ENCODE results near the gene NEK11. TPM values are rescaled to one million over a fixed set of nuclear protein-coding genes. Genes with fewer than 3 reads are reported as not detected.

NEK11 gene
- total RNA-seq, 1 donor from 2014 or later, result 33.5 TPM

DNA sequence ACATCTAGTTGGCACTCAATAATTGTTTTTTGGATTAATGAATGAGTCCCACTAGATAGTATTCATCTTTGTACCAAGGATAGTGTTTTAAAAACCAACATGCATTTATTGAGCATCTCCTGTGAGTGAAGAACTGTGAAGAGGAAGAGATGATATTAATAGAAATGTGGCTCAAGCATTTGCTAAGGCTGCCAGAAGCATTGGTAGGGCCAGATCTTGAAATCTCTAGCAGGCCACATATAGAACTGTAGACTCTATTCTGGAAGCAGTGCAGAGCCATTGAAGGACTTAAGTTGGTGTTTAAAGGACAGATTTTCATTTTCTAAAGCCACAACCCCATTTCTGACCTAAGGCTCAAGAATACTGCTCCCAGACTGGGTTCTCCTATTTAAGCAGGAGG is 99.0 kb downstream of the NEK11 start:
- DNase-seq (ENCODE audit: low spot score), result no peak

DNA sequence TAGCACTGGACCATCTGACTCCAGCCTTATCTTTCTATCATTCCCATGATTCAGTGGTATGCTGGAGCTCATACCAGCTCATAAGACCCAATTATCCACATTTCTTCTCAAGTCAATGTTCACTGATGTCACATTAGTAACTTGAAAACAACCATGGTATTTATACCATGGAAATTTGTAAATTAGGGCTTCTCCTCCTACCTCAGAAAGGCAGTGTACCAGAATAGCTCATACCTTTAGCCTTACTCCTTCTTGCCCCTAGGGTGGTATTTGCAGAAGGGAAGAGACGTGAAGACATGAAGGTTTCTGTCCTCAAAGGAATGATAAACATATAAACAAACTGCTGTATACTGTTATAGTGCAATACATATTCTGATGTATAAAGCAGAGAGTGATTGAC is 114.2 kb downstream of the NEK11 start:
- no peak for DNase-seq (ENCODE audit: low spot score)

DNA sequence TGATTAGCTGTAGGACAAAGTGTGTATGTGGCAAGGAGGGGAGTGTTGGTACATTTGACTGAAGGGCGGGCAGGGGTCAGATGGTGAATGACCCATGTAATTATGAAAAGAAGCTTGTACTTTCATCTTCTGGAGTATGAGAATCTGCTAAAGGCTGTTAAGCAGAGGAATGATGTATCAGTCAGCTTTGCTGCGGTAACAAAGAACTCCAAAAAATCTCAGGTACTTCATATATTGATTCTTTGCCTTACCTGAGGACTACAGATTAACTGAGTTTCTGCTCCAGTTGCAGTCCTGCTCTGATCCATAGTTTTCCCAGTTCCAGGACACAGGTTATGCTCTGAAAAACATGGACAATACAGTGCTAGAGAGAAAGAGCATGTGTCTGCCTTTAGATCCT is 115.1 kb downstream of the NEK11 start:
- no peak for DNase-seq (ENCODE audit: low spot score)

DNA sequence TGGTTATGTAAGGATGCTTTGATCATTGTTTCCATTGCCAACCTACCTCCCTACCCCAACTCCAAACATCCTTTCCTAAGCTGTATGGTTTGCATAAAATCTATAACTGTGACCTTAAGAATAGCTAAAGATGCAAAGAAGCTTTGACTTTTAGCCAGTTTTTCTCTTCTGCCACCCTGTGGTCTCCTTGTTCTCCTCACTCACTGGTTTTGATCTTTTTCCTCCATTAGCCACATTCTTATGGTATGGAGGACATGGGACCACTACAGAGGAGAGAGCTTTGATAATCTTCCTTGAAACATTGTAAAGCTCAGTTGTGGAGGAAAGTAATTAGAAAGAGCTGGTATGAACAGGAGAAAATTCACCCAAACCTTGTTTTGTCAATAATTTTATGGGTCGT is 115.9 kb downstream of the NEK11 start:
- no peak for DNase-seq (ENCODE audit: low spot score)

DNA sequence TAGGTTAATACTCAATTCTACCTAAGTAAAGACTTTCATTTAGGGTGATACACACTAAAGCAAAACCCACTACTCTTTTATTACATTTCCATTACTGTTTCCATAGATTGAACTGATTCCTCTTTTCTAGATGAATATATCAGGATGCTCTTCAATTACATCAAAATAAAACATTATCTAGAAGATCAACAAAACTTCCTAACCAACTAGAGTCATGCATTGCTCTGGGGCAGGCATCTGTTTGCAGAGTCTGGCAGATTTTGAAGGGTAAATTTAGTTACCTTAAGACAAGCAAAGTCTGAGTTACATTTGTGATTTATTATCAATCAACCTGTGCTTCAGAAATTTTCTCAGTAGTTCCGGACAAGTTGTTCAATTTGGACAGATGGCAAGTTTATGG is 117.1 kb downstream of the NEK11 start:
- no peak for DNase-seq (ENCODE audit: low spot score)

DNA sequence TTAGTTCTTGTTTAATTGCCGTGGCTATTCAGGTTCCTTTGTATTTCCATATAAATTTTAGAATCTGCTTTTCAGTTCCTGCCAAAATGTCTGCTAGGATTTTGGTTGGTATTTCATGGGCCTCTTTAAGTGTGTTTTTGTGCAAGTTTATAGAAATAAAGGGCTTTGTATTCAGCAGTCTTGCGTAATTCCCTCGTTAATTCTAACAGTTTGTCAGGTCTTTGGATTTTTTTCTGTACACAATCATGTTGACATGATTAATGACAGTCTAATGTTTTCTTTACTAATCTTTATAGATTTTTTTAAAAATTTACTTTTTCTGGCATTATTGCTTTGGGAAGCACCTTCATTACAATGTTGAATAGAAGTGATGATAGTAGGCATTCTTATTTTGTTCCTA is 120.9 kb downstream of the NEK11 start:
- no peak for DNase-seq (ENCODE audit: low spot score)

DNA sequence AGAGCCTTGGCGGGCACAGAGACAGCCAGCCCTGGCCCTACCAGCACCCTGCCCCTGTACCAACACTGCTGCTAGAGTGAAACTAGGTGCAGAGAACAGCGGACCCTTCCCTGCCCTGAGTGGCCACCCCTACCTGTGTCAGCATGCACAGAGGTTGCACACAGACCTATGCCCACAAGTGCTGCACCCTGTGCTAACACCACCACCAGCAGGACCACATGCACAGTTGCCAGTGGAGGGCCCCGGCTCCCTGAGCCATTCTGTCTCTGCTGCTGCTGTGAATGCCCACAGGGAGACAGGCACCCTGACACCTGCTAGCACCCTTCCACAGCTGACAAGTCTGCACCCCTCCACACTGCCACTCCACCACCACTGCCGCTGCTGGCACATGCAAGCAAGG is 131.8 kb downstream of the NEK11 start:
- DNase-seq (ENCODE audit: low spot score), result no peak

DNA sequence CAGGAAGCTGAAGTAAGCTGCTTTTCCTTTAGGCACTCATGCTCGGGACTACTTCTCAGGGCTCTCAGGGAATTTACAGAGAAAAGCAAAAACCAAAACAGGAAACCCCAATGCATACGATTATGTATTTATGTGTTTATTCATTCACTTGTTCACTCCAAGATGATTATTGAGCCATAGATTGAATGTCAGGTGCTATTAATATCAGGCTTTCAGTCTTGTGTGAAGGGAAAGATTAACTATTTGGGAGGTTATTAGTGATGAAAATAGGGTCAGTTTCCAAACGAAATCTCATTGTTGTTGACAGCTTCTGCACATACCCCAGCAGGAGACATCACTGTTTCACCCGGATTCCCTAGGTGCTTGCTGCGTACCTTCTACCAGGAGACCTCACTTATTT is 135.8 kb downstream of the NEK11 start:
- DNase-seq (ENCODE audit: low spot score), result no peak

DNA sequence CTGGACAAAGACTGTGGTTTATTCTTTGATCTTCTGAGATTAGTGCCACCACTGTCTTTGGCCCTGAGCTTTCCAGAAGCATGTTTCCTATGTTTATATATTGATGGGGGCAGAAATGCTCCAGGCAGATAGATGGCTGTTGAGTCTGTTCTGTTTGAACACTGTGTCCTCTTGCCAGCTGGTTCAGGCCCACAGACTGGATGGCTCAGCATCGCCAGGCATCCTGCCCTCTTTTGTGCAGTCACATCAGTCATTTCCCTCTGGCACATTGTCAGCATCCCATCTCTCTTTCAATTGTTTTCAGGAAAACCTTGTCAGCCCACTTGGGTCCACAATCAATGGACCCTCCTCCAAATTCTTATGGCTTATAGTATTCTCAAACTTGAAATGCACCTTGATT is 141.2 kb downstream of the NEK11 start:
- no peak for DNase-seq (ENCODE audit: low spot score)

DNA sequence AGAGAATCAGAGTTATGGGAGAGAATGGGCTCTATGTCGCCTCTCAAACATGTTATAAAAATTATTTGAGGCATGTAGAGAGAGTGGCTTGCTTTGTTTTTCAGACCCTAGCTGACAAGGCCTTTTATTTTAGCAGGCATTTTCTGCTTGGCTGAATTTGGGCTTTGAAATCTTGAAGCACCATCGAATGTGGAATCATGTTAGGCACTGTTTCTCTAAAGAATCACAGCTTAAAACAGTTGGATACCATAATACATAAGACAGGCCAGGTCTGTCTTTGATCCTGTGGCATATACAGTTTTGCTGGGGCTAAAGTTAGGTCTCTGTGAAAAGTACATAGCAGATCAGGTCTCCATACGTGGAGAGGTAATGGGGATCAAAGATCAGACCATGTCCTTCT is 142.7 kb downstream of the NEK11 start:
- DNase-seq (ENCODE audit: low spot score), result no peak

DNA sequence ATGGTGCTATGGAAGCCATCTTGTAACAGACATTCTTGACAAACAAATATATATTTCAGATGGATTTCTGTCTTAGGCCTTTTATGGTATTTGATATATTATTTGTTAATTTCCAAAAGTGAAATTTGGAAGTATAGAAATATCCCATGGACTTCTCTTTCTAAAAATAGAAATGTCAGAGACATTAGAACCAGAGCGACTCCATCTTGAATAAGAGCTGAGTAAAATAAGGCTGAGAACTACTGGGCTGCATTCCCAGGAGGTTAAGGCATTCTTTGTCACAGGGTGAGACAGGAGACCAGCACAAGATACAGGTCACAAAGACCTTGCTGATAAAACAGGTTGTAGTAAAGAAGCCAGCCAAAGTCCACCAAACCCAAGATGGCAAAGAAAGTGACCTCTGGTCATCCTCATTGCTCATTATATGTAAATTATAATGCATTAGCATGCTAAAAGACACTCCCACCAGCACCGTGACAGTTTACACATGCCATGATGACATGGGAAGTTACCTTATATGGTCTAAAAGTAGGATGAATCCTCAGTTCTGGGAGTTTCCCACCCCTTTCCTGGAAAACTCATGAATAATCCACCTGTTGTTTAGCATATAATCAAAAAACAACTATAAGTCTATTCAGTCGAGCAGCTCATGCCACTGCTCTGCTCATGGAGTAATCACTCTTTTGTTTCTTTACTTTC is 146.0 kb downstream of the NEK11 start:
- no peak for DNase-seq (ENCODE audit: low spot score)

DNA sequence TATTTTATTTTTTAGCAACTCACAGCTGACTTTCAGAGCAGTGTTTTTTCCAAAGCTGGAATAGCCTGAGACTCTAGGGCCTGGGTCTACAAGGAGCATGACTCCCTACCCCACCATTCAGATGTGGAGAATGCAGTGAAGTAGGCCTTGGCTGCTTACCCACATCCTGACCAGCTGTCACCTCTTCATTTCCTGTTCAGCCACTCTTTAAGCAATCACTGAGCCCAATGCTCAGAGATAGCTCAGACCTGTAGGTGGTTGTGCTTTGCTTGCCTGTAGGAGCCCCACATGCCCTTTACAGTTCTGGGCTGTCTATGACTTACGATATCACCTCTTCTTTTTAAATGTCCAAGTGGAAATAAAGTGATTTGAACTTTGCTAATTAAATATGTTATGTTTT is 148.1 kb downstream of the NEK11 start:
- DNase-seq (ENCODE audit: low spot score), result no peak

DNA sequence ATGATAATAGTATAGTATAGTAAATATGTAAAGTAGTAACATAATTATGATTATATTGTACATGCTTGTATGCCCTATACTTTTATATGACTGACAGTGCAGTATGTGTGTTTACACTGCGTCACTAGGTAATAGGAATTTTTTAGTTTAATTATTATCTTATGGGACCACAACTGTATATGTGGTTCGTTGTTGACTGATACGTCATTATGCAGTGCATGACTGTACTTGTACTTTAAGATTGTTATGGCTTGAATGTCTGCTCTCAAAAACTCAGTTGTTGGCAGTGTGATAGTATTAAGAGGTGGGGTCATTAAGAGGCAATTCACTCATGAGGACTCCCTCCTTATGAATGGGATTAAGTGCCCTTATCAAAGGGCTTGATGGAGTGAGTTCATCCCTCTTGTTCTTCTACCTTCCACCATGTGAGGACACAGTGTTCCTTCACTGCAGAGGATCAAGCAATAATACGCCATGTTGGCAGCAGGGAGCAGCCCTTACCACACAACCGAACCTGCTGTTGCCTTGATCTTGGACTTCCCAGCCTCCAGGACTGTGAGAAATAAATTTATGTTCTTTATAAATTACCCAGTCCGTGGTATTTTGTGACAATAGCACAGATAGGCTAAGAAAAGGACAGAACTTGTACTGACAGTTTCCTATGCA is 152.2 kb downstream of the NEK11 start:
- no peak for DNase-seq (ENCODE audit: low spot score)

DNA sequence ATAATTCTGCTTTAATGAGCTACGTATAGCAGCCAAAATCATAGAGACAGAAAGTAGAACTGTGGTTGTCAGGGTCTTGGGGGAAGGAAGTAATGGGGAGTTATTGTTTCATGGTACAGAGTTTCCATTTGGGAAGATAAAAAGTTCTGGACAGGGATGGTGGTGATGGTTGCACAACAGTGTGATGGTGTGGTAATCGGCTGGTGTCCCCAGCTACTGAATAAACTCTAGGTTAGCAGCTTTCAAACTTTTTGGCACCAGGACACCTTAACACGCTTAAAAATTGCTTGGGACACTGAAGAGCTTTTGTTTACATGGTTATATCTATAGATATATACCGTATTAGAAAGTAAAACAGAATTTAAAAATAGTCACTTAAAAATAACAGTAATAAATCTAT is 166.0 kb downstream of the NEK11 start:
- DNase-seq (ENCODE audit: low spot score), result no peak

DNA sequence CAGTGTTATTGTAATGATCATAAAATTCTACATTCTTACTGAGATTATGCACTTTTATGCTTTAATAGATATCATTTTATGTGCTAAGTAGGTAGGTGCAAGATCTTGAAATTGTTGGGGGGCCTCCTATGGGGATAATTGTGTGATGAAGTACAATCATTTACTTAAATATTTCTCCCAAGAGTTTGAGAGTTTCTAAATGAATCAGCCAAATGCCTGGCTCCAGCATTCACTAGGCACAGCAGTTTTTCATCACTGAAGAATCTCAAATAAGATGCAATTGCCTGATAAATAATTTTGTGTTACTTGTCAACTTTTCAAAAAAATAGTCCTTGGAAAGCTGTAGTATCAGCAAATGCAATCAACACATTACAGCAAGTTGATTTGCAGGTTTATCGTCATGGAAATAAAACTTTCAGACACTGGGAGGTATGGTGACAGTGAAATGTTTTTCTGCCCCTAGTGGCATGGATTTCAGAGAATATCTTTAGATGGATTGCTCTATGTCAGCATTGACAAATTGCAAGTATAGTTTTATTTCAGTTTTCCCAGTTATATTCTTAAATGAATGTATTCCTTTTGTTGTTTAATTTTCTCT is 167.1 kb downstream of the NEK11 start:
- DNase-seq (ENCODE audit: low spot score), result no peak

DNA sequence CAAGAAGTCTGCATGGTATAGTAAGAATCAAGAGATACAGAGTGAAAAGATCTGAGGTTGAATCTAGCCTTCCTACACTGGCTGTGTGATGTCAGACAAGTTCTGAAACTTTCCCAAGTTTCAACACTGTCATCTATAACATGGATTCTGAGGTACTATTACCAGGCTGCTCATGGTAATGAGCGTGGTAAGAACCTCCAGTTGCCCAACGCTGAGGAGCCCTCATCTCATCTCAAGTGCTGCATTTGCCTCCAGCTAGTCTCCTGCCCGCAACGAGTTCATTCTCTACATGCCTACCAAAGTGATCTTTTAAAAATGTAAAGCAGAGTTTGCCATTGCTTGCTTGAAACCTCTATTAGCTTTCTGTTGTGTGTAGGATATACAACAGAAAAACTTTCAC is 168.1 kb downstream of the NEK11 start:
- DNase-seq (ENCODE audit: low spot score), result no peak

DNA sequence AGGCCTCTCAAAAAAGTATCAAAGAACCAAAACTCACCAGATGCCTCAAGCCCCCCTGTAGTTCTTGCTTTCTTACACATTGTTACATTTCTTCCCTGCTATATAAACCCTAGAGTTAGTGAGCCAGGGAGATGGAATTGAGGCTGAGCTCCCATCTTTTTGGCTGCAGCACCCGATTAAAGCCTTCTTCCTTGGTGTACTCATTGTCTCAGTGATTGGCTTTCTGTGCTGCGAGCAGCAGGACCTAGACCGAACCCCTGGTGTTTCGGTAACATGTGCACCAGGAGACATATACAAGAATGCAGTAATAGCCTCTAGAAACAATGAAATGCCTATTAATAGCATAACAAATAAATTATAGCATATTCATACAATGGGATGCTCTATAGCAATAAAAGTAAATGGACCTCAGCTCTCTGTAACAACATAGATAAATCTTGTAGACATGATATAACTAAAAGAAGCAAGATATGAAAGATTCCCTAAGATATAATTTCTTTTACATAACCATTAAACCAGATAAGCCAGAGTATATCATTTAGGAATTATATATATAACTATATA is 174.0 kb downstream of the NEK11 start:
- no peak for DNase-seq (ENCODE audit: low spot score)

DNA sequence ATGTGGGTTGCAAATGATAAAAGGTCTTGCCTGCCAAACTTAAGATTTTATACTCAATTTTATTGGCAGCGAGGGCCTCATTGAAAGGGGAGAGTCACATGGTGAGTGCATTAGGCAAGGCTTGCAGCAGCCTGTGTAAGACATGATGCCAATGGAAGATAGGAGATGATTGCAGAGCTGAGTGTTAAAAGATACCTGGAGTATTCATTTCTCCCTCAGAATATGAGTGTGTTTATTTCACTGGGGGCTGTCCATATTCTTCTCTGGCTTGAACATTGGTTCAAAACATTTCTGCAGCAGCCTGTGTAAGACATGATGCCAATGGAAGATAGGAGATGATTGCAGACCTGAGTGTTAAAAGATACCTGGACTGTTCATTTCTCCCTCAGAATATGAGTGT is 189.7 kb downstream of the NEK11 start:
- DNase-seq (ENCODE audit: low spot score), result no peak

DNA sequence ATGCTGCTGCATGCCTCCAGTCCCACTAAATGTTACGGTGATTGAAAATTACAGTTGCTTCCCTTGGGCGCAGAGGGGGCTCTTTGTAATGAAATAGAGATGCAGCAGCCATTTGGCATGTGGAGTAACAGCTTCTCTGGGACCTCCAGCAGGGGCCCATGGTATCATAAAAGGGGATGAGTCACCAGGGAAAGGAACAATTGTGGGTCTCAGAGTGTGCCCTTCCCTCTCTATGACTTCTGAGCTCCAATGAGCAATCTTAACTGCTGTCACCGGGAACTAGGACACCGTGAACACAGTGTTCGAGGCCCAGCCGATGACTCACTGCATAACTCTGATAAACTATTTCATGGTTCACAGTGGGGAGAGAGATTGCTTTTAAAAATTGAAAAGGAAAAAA is 190.1 kb downstream of the NEK11 start:
- DNase-seq (ENCODE audit: low spot score), result no peak

DNA sequence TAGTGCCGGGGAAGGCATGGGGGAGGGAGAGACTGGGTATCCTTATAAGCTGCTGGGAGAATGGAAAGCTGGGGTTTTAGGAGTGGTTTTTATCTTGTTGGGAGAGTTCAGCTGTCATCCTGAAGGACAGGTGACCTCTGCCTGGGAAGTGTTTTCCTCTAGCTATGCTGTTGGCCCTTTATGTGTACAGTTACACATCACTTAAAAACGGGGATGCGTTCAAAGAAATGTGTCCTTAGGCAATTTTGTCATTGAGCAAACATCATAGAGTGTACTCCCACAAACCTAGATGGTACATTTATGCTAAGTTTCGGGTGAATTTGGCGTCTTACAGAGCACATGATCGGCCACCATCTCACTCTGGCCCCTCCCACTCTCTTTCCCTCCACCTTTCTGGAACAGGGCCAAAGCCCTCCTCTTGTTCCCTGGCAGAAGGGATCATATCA is 190.6 kb downstream of the NEK11 start:
- no peak for DNase-seq (ENCODE audit: low spot score)

DNA sequence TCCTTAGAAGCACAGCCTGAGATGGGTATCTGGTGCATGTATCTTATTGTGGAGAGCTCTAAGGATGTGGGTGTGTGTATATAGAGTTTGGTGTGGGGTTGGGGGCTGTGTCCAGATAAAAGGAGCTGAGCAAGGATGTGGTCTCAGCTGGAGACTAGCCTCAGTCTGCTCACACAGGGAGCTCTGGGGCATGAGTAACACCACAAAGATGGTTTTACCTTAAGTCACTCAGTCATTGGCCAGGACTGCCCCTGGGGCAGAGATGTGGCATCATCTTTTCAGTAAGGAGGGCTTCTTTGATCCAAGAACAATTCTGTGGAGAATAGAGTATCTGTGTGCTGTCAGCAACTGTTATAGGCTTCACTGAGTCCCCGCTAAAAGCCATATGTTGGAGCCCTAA is 191.5 kb downstream of the NEK11 start:
- no peak for DNase-seq (ENCODE audit: low spot score)

DNA sequence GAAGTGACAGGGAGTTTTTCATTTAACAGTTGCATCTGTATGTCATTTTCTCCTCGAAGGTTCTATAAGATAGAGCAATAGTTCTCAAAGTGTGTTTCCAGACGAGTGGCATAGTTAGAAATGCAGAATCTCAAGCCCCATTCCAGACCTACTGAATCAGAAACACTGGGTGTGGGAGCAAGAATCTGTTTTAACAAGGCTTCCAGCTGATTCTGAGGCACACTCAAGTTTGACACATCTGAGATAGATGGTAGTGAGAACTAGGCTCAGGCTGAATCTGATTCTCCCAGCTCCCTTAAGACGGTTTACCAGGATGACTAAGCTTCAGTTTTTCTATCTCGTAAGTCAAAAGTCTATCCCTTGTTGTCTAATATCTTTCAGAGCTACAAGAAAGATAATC is 195.1 kb downstream of the NEK11 start:
- peak; percentile 41 for DNase-seq (ENCODE audit: low spot score)

DNA sequence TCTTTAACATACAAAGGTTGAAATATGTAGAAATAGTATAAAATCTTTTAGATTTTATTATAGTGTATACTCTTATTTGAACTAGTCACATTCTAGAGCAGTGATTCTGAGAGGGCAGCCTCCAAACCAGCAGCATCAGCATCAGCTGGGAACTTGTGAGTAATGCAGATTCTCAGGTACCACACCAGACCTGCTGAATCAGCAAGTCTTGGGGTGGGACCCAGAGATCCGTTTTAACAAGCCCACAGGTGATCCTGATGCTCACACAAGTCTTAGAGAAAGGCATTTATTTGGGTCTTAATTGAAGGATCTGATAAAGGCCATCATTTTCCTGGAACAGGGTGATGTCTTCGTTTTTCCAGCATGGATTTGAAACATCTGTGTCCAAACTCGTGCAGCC is 195.9 kb downstream of the NEK11 start:
- no peak for DNase-seq (ENCODE audit: low spot score)

All from umbilical cord (tissue), 2 donors.